SK-N-SH (cell line): ENCODE data around the gene JAG2.

Experiments used
- CTCF ChIP-seq: fragments of 200-600 bp; sonication (generic); IDR thresholded peaks from 2 replicates; pipeline ENCODE4 v1.6.1; 2017; ENCODE audit warnings: antibody characterized with exemption, mild to moderate bottlenecking, moderate library complexity
- EP300 ChIP-seq, 2 experiments: IDR thresholded peaks; 2 replicates each; pipeline versions ENCODE4 v1.4.0 to v1.6.1; 2012; ENCODE audit warnings: borderline replicate concordance in 1 of 2, low read depth in 1 of 2, low read length in 1 of 2
- GABPA ChIP-seq: IDR thresholded peaks from 2 replicates; pipeline ENCODE4 v1.4.0; 2012; ENCODE audit warnings: low read depth, mild to moderate bottlenecking
- POLR2AphosphoS5 ChIP-seq: IDR thresholded peaks from 2 replicates; pipeline ENCODE4 v1.6.1; 2012; ENCODE audit warnings: low read depth, low read length
- RAD21 ChIP-seq: IDR thresholded peaks from 2 replicates; pipeline ENCODE4 v1.6.1; 2012; ENCODE audit warnings: mild to moderate bottlenecking, low read length
- RCOR1 ChIP-seq: fragments of 150-350 bp; IDR thresholded peaks from 2 replicates; pipeline ENCODE4 v1.6.1; 2017; ENCODE audit warnings: antibody characterized with exemption, low read length
- REST ChIP-seq: IDR thresholded peaks from 2 replicates; pipeline ENCODE4 v1.6.1; 2012; ENCODE audit warnings: mild to moderate bottlenecking, low read depth, low read length, moderate library complexity
- TAF1 ChIP-seq: IDR thresholded peaks from 2 replicates; pipeline ENCODE4 v1.6.1; 2012; ENCODE audit warnings: low read depth, mild to moderate bottlenecking, low read length, moderate library complexity, borderline replicate concordance
- TCF12 ChIP-seq: IDR thresholded peaks from 2 replicates; pipeline ENCODE4 v1.4.0; 2012
- YY1 ChIP-seq: IDR thresholded peaks from 2 replicates; pipeline ENCODE4 v1.4.0; 2012; ENCODE audit warnings: low read depth, mild to moderate bottlenecking
- TF ChIP-seq, protein P1 (sequence below): fragments of 150-350 bp; IDR thresholded peaks from 2 replicates; pipeline ENCODE4 v1.6.1; 2017; ENCODE audit warnings: antibody characterized with exemption, low read length, low read depth, borderline replicate concordance

- TF ChIP-seq TAF1, result no peak
- TF ChIP-seq CTCF, result no peak
- TF ChIP-seq, protein P1, sequence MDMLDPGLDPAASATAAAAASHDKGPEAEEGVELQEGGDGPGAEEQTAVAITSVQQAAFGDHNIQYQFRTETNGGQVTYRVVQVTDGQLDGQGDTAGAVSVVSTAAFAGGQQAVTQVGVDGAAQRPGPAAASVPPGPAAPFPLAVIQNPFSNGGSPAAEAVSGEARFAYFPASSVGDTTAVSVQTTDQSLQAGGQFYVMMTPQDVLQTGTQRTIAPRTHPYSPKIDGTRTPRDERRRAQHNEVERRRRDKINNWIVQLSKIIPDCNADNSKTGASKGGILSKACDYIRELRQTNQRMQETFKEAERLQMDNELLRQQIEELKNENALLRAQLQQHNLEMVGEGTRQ, result no peak
- TF ChIP-seq RAD21, result no peak
- TF ChIP-seq POLR2AphosphoS5, result no peak
- no peak for TF ChIP-seq YY1
- TF ChIP-seq REST, result no peak
- no peak for TF ChIP-seq EP300 (IDR thresholded peaks at IDR 0.05; ENCODE audit: borderline replicate concordance in 1 of 2, low read depth in 1 of 2, low read length in 1 of 2)
- no peak for TF ChIP-seq TCF12
- no peak for TF ChIP-seq RCOR1
- TF ChIP-seq GABPA, result no peak
Measured at GRCh38 chr14:105199093-105199492, 30.5 kb upstream of the JAG2 start.
